IMR-90 (cell line): ENCODE results near the gene MFSD6. TPM values are rescaled to one million over a fixed set of nuclear protein-coding genes. Genes with fewer than 3 reads are reported as not detected.

Experiments
- ATAC-seq: fragments of 200-7000 bp; cut with Tn5 transposase; 2 replicates; pipeline ENCODE4 v1.9.1; 2020; ENCODE audit warnings: low read depth, mild to moderate bottlenecking, moderate library complexity
- BruUV-seq: library from RNA; stranded (reverse); fragments of 400-500 nt; replicated peaks from 2 replicates; lab custom pipeline; 2021; lab: Mats Ljungman, UMichigan
- CTCF ChIA-PET: fragments of 300-600 bp; formaldehyde crosslinking; extraction: SDS; loops from one replicate; lab custom pipeline; 2021; ENCODE audit warnings: antibody characterized with exemption; lab: Yijun Ruan, JAX
- POLR2A ChIA-PET: fragments of 300-600 bp; sonication (Branson Sonifier 250); formaldehyde crosslinking; loops from one replicate; lab custom pipeline; 2022; ENCODE audit warnings: antibody characterized with exemption; ENCODE audit not compliant: unreplicated experiment; lab: Charles Lee
- DNase-seq: peaks from one replicate; pipeline ENCODE4 v3.0.0; 2013
- H2AFZ ChIP-seq: replicated peaks from 2 replicates; pipeline ENCODE3; 2013; ENCODE audit warnings: low read length, mild to moderate bottlenecking; ENCODE audit not compliant: poor library complexity
- H2AK5ac ChIP-seq: 2 replicates; pipeline ENCODE4 v1.6.1; 2013; ENCODE audit warnings: low read depth, low read length, inconsistent platforms
- H2AK9ac ChIP-seq: replicated peaks from 2 replicates; pipeline ENCODE3; 2013; ENCODE audit warnings: mild to moderate bottlenecking, low read depth, low read length, moderate library complexity; ENCODE audit not compliant: poor library complexity
- H2BK120ac ChIP-seq: 2 replicates; pipeline ENCODE4 v1.6.1; 2013; ENCODE audit warnings: low read depth, low read length, inconsistent platforms
- H2BK15ac ChIP-seq: 3 replicates; pipeline ENCODE4 v1.6.1; 2013; ENCODE audit warnings: low read depth, low read length, inconsistent platforms
- H2BK20ac ChIP-seq: 2 replicates; pipeline ENCODE4 v1.6.1; 2013; ENCODE audit warnings: low read depth, mild to moderate bottlenecking, inconsistent platforms, low read length, moderate library complexity
- H2BK5ac ChIP-seq: 2 replicates; pipeline ENCODE4 v1.6.1; 2013; ENCODE audit warnings: mild to moderate bottlenecking, low read depth, low read length, inconsistent platforms; ENCODE audit not compliant: poor library complexity, severe bottlenecking
- H3K14ac ChIP-seq: replicated peaks from 2 replicates; pipeline ENCODE4 v1.6.1; 2013; ENCODE audit warnings: low read depth, low read length, inconsistent platforms
- H3K18ac ChIP-seq: 2 replicates; pipeline ENCODE4 v1.6.1; 2013; ENCODE audit warnings: low read depth, low read length, control low read depth
- H3K23ac ChIP-seq: 2 replicates; pipeline ENCODE4 v1.6.1; 2013; ENCODE audit warnings: low read depth, low read length, inconsistent platforms
- H3K27ac ChIP-seq: 2 replicates; pipeline ENCODE4 v1.5.1; 2013; ENCODE audit warnings: mild to moderate bottlenecking, control low read depth, low read length; ENCODE audit not compliant: insufficient read depth
- H3K27me3 ChIP-seq: 2 replicates; pipeline ENCODE4 v1.6.1; 2013; ENCODE audit warnings: low read length; ENCODE audit not compliant: control insufficient read depth, insufficient read depth
- H3K36me3 ChIP-seq: 2 replicates; pipeline ENCODE4 v1.6.1; 2013; ENCODE audit warnings: low read length, mixed read lengths; ENCODE audit not compliant: control insufficient read depth, insufficient read depth
- H3K4ac ChIP-seq: 2 replicates; pipeline ENCODE4 v1.6.1; 2013; ENCODE audit warnings: low read depth, low read length, inconsistent platforms
- H3K4me1 ChIP-seq: 2 replicates; pipeline ENCODE4 v1.6.1; 2013; ENCODE audit warnings: low read length, mixed read lengths; ENCODE audit not compliant: control insufficient read depth, insufficient read depth
- H3K4me2 ChIP-seq: 2 replicates; pipeline ENCODE4 v1.6.1; 2013; ENCODE audit warnings: low read depth, mild to moderate bottlenecking, control low read depth, low read length, moderate library complexity
- H3K4me3 ChIP-seq: 2 replicates; pipeline ENCODE4 v1.5.1; 2013; ENCODE audit warnings: low read depth, mild to moderate bottlenecking, control low read depth, low read length, moderate library complexity; ENCODE audit not compliant: insufficient read depth
- H3K56ac ChIP-seq: 2 replicates; pipeline ENCODE4 v1.6.1; 2013; ENCODE audit warnings: low read length, inconsistent platforms; ENCODE audit not compliant: insufficient read depth; ENCODE audit errors: extremely low read depth
- H3K79me1 ChIP-seq, 2 experiments: 2 replicates each; pipeline ENCODE4 v1.6.1; 2013; ENCODE audit warnings: low read length in 2 of 2, inconsistent platforms in 1 of 2, low read depth in 1 of 2
- H3K9ac ChIP-seq: 2 replicates; pipeline ENCODE4 v1.6.1; 2013; ENCODE audit warnings: low read depth, low read length, control low read depth
- H3K9me1 ChIP-seq: 2 replicates; pipeline ENCODE4 v1.6.1; 2013; ENCODE audit warnings: low read length, inconsistent platforms; ENCODE audit not compliant: insufficient read depth
- H3K9me3 ChIP-seq: 2 replicates; pipeline ENCODE4 v1.6.1; 2013; ENCODE audit warnings: low read length; ENCODE audit not compliant: control insufficient read depth, insufficient read depth
- H4K20me1 ChIP-seq: 2 replicates; pipeline ENCODE4 v1.6.1; 2013; ENCODE audit warnings: low read length, inconsistent platforms; ENCODE audit not compliant: insufficient read depth
- H4K5ac ChIP-seq: 2 replicates; pipeline ENCODE4 v1.6.1; 2013; ENCODE audit warnings: mild to moderate bottlenecking, low read depth, low read length, control low read depth
- H4K8ac ChIP-seq, 2 experiments: 2 replicates each; pipeline ENCODE4 v1.6.1; 2013; ENCODE audit warnings: low read depth in 2 of 2, low read length in 2 of 2, control low read depth in 1 of 2, inconsistent platforms in 1 of 2
- H4K91ac ChIP-seq: 2 replicates; pipeline ENCODE4 v1.6.1; 2013; ENCODE audit warnings: low read depth, low read length, inconsistent platforms; ENCODE audit not compliant: insufficient read depth
- BHLHE40 ChIP-seq: fragments of 150-350 bp; IDR thresholded peaks from 2 replicates; pipeline ENCODE4 v1.6.1; 2016; ENCODE audit warnings: mild to moderate bottlenecking, low read depth, low read length
- CEBPB ChIP-seq: IDR thresholded peaks from 2 replicates; pipeline ENCODE4 v1.6.1; 2012; ENCODE audit warnings: low read depth, low read length, improper control_type of control experiment
- CHD1 ChIP-seq: IDR thresholded peaks from 2 replicates; pipeline ENCODE4 v1.6.1; 2012; ENCODE audit warnings: low read depth, low read length, improper control_type of control experiment
- MAFK ChIP-seq: IDR thresholded peaks from 2 replicates; pipeline ENCODE4 v1.6.1; 2012; ENCODE audit warnings: low read depth, low read length, improper control_type of control experiment
- NFE2L2 ChIP-seq: fragments of 150-350 bp; IDR thresholded peaks from 2 replicates; pipeline ENCODE4 v1.6.1; 2016; ENCODE audit warnings: low read depth, mild to moderate bottlenecking, low read length
- RAD21 ChIP-seq: IDR thresholded peaks from 2 replicates; pipeline ENCODE4 v1.6.1; 2012; ENCODE audit warnings: low read length, improper control_type of control experiment
- RCOR1 ChIP-seq: IDR thresholded peaks from 2 replicates; pipeline ENCODE4 v1.6.1; 2012; ENCODE audit warnings: mild to moderate bottlenecking, low read length, improper control_type of control experiment; ENCODE audit not compliant: insufficient replicate concordance
- RFX5 ChIP-seq: IDR thresholded peaks from 2 replicates; pipeline ENCODE4 v1.8.0; 2012; ENCODE audit warnings: low read depth, mild to moderate bottlenecking, low read length, moderate library complexity
- WGBS, 2 experiments: methylation state at CpG; one replicate each; pipeline versions ENCODE4 v1.1.5 to v1.1.7; 2013; ENCODE audit warnings: missing lambda C conversion rate in 2 of 2; ENCODE audit not compliant: insufficient read length in 1 of 2; ENCODE audit errors: extremely low coverage in 2 of 2; 5-methylcytosine and 5-hydroxymethylcytosine counted together
- dilution Hi-C: fragments of 300-500 bp; cut with HindIII; formaldehyde crosslinking; loops from one replicate; pipeline ENCODE4 v1.14.3; 2018; ENCODE audit warnings: low sequenced_read_pairs; ENCODE audit not compliant: unreplicated experiment
- in situ Hi-C: fragments of 300-500 bp; cut with MboI; formaldehyde crosslinking; loops from 3 replicates; pipeline ENCODE4 v1.14.3; 2019; ENCODE audit warnings: low sequenced_read_pairs, inconsistent platforms, mixed read lengths
- intact Hi-C: fragments of 100-400 bp; cut with micrococcal nuclease; formaldehyde crosslinking; loops from 2 replicates; pipeline ENCODE4 v1.10.0; 2022
- polyA plus RNA-seq, 3 experiments: library from polyadenylated mRNA; depleted of rRNA; stranded (reverse); fragments of >200 nt; gene quantifications; 2 replicates each; pipeline ENCODE4 v1.2.3, GENCODE V29; 2012; ENCODE audit warnings: low replicate concordance in 1 of 3
- total RNA-seq: library from RNA; depleted of rRNA; stranded (reverse); fragments of >200 nt; gene quantifications from 2 replicates; pipeline ENCODE4 v1.2.3, GENCODE V29; 2012

MFSD6 gene
- total and polyA plus RNA-seq, 2 of the 4 experiments (the other 2 are of a cell fraction), result 4.2 to 7.7 TPM

DNA sequence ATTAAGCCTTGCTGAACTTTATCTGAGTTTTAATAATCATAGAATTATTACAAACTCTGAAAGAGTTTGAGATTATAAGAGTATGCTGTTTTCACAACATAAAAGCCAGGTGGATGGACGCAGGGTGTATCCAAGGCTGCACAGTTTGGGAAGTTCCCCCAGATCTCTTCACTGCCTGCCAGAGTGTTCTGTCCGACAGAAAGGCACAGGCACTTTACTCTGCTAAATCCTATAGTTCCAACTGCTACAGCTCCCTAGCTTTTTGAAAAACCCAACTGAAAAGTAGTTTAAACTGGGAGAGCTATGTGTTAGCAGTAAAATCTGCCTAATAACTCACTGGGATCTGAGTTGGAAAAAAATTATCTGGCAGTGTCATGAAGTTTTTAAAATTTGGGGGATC is 38.0 kb downstream of the MFSD6 start:
- H2BK20ac ChIP-seq, result no peak overlapping the region
- H2BK120ac ChIP-seq, result no peak overlapping the region
- H3K18ac ChIP-seq, result no peak overlapping the region
- ChIA-PET CTCF (no interaction called here), POLR2A (no interaction called here)
- no peaks in the 10 kb centered on the region for H3K79me1 ChIP-seq
- H3K36me3 ChIP-seq, result no peaks in the 10 kb centered on the region
- no peak for DNase-seq
- BruUV-seq, result no TSS peak
- H4K8ac ChIP-seq, result no peak overlapping the region
- H4K20me1 ChIP-seq, result no peaks in the 10 kb centered on the region
- no peak overlapping the region for H2AK5ac ChIP-seq
- no peak overlapping the region for H2BK5ac ChIP-seq
- no peak overlapping the region for H2BK15ac ChIP-seq
- no peak overlapping the region for H4K91ac ChIP-seq
- no peak for ATAC-seq
- no peak overlapping the region for H3K23ac ChIP-seq
- H3K4ac ChIP-seq, result no peak overlapping the region
- in situ Hi-C loops, result no loop called here
- H3K9me3 ChIP-seq, result no peaks in the 10 kb centered on the region
- H3K27ac ChIP-seq, result no peak overlapping the region
- H4K5ac ChIP-seq, result no peak overlapping the region
- dilution Hi-C loops, result no loop called here
- WGBS, 2 experiments, result no CpG with 5 or more reads among the region's 2 CpGs
- no peak overlapping the region for H3K4me3 ChIP-seq
- no peak overlapping the region for H3K56ac ChIP-seq
- peaks cover 4% of the 10 kb centered on the region for H3K4me1 ChIP-seq
- intact Hi-C loops, result no loop called here
- H3K9me1 ChIP-seq, result no peaks in the 10 kb centered on the region
- TF ChIP-seq CHD1 (no peak), RFX5 (no peak), BHLHE40 (no peak), RCOR1 (no peak), MAFK (no peak), RAD21 (no peak), NFE2L2 (no peak), CEBPB (no peak)
- H3K9ac ChIP-seq, result no peak overlapping the region
- H3K14ac ChIP-seq, result no peak overlapping the region
- H2AK9ac ChIP-seq, result no peak overlapping the region
- H3K4me2 ChIP-seq, result no peak overlapping the region
- no peak overlapping the region for H2AFZ ChIP-seq
- no peaks in the 10 kb centered on the region for H3K27me3 ChIP-seq
